K562 (cell line): ENCODE data around the gene KIF3A. TPM values are rescaled to one million over a fixed set of nuclear protein-coding genes. Genes with fewer than 3 reads are reported as not detected.

Experiments used
- ARID1B ChIP-seq: fragments of 450-650 bp; IDR thresholded peaks from 2 replicates; pipeline ENCODE4 v1.6.1; 2016; ENCODE audit warnings: antibody characterized with exemption, mild to moderate bottlenecking, inconsistent platforms
- C11orf30 ChIP-seq: fragments of 450-650 bp; IDR thresholded peaks from 2 replicates; pipeline ENCODE4 v1.6.1; 2016; ENCODE audit warnings: low read depth, mild to moderate bottlenecking
- CBFA2T3 ChIP-seq: fragments of 450-650 bp; IDR thresholded peaks from 2 replicates; pipeline ENCODE4 v1.6.1; 2017
- CBX1 ChIP-seq: sonication (generic); IDR thresholded peaks from 2 replicates; pipeline ENCODE4 v1.6.1; 2016; ENCODE audit warnings: antibody characterized with exemption, low read depth, mild to moderate bottlenecking
- CTBP1 ChIP-seq: fragments of 450-650 bp; IDR thresholded peaks from 2 replicates; pipeline ENCODE4 v1.6.1; 2016; ENCODE audit warnings: borderline replicate concordance
- GATAD2A ChIP-seq: fragments of 450-650 bp; IDR thresholded peaks from 2 replicates; pipeline ENCODE4 v1.6.1; 2017
- IRF9 ChIP-seq: fragments of 450-650 bp; IDR thresholded peaks from 2 replicates; pipeline ENCODE4 v1.6.1; 2016; ENCODE audit warnings: missing biosample characterization, missing genetic modification characterization
- KLF1 ChIP-seq: fragments of 450-650 bp; IDR thresholded peaks from 2 replicates; pipeline ENCODE4 v1.6.1; 2016; ENCODE audit warnings: missing genetic modification characterization, missing compliant biosample characterization
- MXI1 ChIP-seq: IDR thresholded peaks from 2 replicates; pipeline ENCODE4 v1.6.1; 2011; ENCODE audit warnings: low read depth, mild to moderate bottlenecking, improper control_type of control experiment, low read length
- POLR2A ChIP-seq: fragments of 450-650 bp; conservative IDR thresholded peaks from 2 replicates; pipeline ENCODE4 v1.6.1; 2016
- POLR2AphosphoS5 ChIP-seq: IDR thresholded peaks from 2 replicates; pipeline ENCODE4 v1.6.1; 2011; ENCODE audit warnings: mild to moderate bottlenecking, low read depth, low read length, moderate library complexity; ENCODE audit not compliant: control insufficient read depth, insufficient read depth
- RCOR1 ChIP-seq, 2 experiments: IDR thresholded peaks; 2 replicates each; pipeline ENCODE4 v1.6.1; 2012; ENCODE audit warnings: low read depth in 2 of 2, low read length in 2 of 2, borderline replicate concordance in 1 of 2, improper control_type of control experiment in 1 of 2
- SMARCA4 ChIP-seq: fragments of 450-650 bp; IDR thresholded peaks from 2 replicates; pipeline ENCODE4 v1.6.1; 2016
- TBL1XR1 ChIP-seq, 2 experiments: IDR thresholded peaks; 2 replicates each; pipeline ENCODE4 v1.6.1; 2012; ENCODE audit warnings: improper control_type of control experiment in 2 of 2, low read length in 2 of 2, mild to moderate bottlenecking in 1 of 2
- TCFL5 ChIP-seq: fragments of 250-450 bp; sonication (Bioruptor Pico); conservative IDR thresholded peaks from 2 replicates; pipeline ENCODE4 v1.6.1; 2021; ENCODE audit warnings: mild to moderate bottlenecking, moderate library complexity, matching md5 sums
- VEZF1 ChIP-seq: fragments of 200-800 bp; sonication (Bioruptor generic); IDR thresholded peaks from 2 replicates; pipeline ENCODE4 v1.6.1; 2017; ENCODE audit warnings: missing genetic modification characterization, missing compliant biosample characterization
- YBX1 ChIP-seq: fragments of 450-650 bp; IDR thresholded peaks from 2 replicates; pipeline ENCODE4 v1.7.1; 2016; ENCODE audit warnings: mild to moderate bottlenecking
- ZNF263 ChIP-seq: sonication (generic); formaldehyde crosslinking; IDR thresholded peaks from 2 replicates; pipeline ENCODE4 v1.8.0; 2022; ENCODE audit warnings: mild to moderate bottlenecking, missing genetic modification reagents, borderline replicate concordance
- ZNF41 ChIP-seq: fragments of 250-450 bp; sonication (Bioruptor Pico); conservative IDR thresholded peaks from 2 replicates; pipeline ENCODE4 v1.4.0; 2020; ENCODE audit warnings: mild to moderate bottlenecking
- polyA plus RNA-seq, 8 experiments: library from polyadenylated mRNA; depleted of rRNA in 4 of 8; stranded (reverse) in 5 of 8; unstranded in 3 of 8; fragments of >200 nt; fragmentation: Nextera tagmentation in 2 of 8; fragmentation: Illumina TruSeq in 1 of 8; extraction: Ambion mirVana in 2 of 8; extraction: Trizol in 1 of 8; gene quantifications; 2 replicates each; pipeline versions ENCODE4 v1.2.1 to v1.2.3, GENCODE V29; 2011 to 2014; ENCODE audit warnings: inconsistent platforms in 1 of 8, missing spikeins in 1 of 8
- total RNA-seq, 7 experiments: library from RNA; depleted of rRNA in 6 of 7; stranded (reverse); fragments of >200 nt in 6 of 7; fragmentation: Illumina TruSeq in 2 of 7; extraction: Trizol in 2 of 7; gene quantifications; 2 replicates each; pipeline versions ENCODE4 v1.2.1 to v1.2.3, GENCODE V29; 2011 to 2021; ENCODE audit warnings: low replicate concordance in 1 of 7
- TF ChIP-seq, protein P1 (sequence below), 2 experiments: IDR thresholded peaks; 2 replicates each; pipeline ENCODE4 v1.6.1; 2012; ENCODE audit warnings: improper control_type of control experiment in 2 of 2, low read depth in 2 of 2, low read length in 2 of 2, borderline replicate concordance in 1 of 2
- TF ChIP-seq, protein P2 (sequence below), 2 experiments: fragments of 450-650 bp; conservative IDR thresholded peaks; 2 replicates each; pipeline ENCODE4 v1.6.1; 2017; ENCODE audit warnings: mild to moderate bottlenecking in 2 of 2, moderate library complexity in 2 of 2

Gene KIF3A
- total and polyA plus RNA-seq, 9 of the 15 experiments (the other 6 are each of a cell fraction or from before 2014, with no cell fraction given) = 1.5 to 7.8 (median 6.0) TPM

DNA sequence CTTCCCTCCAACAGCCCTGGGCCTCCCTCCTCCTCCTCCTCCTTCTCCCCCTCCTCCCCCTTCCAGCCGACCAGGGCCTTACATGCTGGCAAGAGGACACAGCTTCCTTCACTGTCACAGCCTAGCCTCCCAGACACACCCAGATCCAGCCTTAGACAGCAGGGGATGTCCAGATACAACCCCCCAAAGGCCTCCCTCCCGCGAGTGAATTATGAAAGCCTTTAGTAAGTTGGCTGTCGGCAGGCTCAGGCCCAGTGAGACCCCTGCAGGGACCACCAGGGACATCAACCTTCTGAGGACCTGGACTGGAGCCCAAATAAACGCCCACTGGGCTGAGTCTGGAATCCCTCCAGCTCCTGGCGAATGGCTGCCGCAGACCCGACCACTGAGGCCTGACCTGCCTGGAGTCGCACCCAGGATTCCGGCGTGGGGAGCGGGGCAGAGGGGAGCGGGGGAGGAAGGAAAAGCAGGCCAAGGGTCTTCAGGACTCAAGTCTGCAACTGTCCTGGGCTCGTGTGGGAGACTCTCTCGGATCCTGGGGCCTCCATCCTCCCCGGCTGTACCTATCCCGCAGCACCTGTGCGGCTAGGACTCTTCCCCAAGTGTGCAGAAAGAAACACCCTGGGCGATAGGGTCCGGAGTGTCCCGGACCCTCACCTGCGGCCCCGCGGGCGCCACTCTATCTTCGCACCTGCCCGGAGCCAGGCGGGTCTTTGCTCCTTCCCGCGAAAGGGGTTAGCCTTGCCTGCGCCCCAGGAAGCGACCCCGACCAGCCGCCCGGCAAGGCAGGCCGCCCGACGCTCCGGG, 39.0 kb upstream of the KIF3A start (continued):
- TF ChIP-seq, protein P1, sequence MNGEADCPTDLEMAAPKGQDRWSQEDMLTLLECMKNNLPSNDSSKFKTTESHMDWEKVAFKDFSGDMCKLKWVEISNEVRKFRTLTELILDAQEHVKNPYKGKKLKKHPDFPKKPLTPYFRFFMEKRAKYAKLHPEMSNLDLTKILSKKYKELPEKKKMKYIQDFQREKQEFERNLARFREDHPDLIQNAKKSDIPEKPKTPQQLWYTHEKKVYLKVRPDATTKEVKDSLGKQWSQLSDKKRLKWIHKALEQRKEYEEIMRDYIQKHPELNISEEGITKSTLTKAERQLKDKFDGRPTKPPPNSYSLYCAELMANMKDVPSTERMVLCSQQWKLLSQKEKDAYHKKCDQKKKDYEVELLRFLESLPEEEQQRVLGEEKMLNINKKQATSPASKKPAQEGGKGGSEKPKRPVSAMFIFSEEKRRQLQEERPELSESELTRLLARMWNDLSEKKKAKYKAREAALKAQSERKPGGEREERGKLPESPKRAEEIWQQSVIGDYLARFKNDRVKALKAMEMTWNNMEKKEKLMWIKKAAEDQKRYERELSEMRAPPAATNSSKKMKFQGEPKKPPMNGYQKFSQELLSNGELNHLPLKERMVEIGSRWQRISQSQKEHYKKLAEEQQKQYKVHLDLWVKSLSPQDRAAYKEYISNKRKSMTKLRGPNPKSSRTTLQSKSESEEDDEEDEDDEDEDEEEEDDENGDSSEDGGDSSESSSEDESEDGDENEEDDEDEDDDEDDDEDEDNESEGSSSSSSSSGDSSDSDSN (IDR thresholded peaks at IDR 0.05; ENCODE audit: borderline replicate concordance in 1 of 2, low read depth in 2 of 2, low read length in 2 of 2) = peak in 1 of 2 experiments; percentile 74; a peak in 1 of 4 replicates
- TF ChIP-seq SMARCA4 = 0 out of 2 replicates have a peak, but pooled peaks have one; percentile 29
- peak; percentile 36; the same call in 1 of the 2 replicates for TF ChIP-seq ARID1B
- TF ChIP-seq TBL1XR1 (IDR thresholded peaks at IDR 0.05; ENCODE audit: low read length in 2 of 2) = no peak
- no peak for TF ChIP-seq CBX1
- TF ChIP-seq VEZF1 (CRISPR knock-in tag) = peak; percentile 81
- no peak for TF ChIP-seq CBFA2T3
- TF ChIP-seq GATAD2A = no peak
- no peak for TF ChIP-seq YBX1
- 0 out of 2 replicates have a peak, but pooled peaks have one; percentile 12 for TF ChIP-seq CTBP1
- TF ChIP-seq POLR2AphosphoS5 = peak; percentile 39; the same call in 1 of the 2 replicates
- TF ChIP-seq ZNF263 (CRISPR knock-in tag) = peak; percentile 98
- TF ChIP-seq TCFL5 (CRISPR knock-in tag) = no peak
- TF ChIP-seq RCOR1 (IDR thresholded peaks at IDR 0.05; ENCODE audit: borderline replicate concordance in 1 of 2, low read depth in 2 of 2, low read length in 2 of 2) = peak in 1 of 2 experiments; percentile 71; a peak in 2 of 4 replicates
- no peak for TF ChIP-seq KLF1
- peak; percentile 52; the same call in 1 of the 2 replicates for TF ChIP-seq MXI1
- TF ChIP-seq ZNF41 (CRISPR knock-in tag) = no peak
- peak; percentile 49 for TF ChIP-seq POLR2A
- no peak for TF ChIP-seq IRF9 (tag)
- TF ChIP-seq, protein P2, sequence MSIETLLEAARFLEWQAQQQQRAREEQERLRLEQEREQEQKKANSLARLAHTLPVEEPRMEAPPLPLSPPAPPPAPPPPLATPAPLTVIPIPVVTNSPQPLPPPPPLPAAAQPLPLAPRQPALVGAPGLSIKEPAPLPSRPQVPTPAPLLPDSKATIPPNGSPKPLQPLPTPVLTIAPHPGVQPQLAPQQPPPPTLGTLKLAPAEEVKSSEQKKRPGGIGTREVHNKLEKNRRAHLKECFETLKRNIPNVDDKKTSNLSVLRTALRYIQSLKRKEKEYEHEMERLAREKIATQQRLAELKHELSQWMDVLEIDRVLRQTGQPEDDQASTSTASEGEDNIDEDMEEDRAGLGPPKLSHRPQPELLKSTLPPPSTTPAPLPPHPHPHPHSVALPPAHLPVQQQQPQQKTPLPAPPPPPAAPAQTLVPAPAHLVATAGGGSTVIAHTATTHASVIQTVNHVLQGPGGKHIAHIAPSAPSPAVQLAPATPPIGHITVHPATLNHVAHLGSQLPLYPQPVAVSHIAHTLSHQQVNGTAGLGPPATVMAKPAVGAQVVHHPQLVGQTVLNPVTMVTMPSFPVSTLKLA (conservative IDR thresholded peaks at IDR 0.05) = peak in 1 of 2 experiments; percentile 42; a peak in 1 of 4 replicates
- TF ChIP-seq C11orf30 = no peak
